Smooth muscle cell (in vitro differentiated cells): Measurements from ENCODE around the gene GRN. TPM values are rescaled to one million over a fixed set of nuclear protein-coding genes. Genes with fewer than 3 reads are reported as not detected.

Source experiments
- DNase-seq: peaks from one replicate; lab custom pipeline; 2025; ENCODE audit not compliant: unreplicated experiment; lab: John Stamatoyannopoulos, UW
- H2AFZ ChIP-seq: fragments of 200-600 bp; sonication (generic); 2 replicates; pipeline ENCODE4 v1.6.0; 2016; ENCODE audit warnings: antibody characterized with exemption, low read depth, mild to moderate bottlenecking
- H3F3A ChIP-seq: fragments of 200-600 bp; sonication (generic); 2 replicates; pipeline ENCODE4 v1.6.0; 2017; ENCODE audit warnings: antibody characterized with exemption, low read depth
- H3K27ac ChIP-seq: fragments of 200-600 bp; sonication (generic); 2 replicates; pipeline ENCODE4 v1.5.1; 2016; ENCODE audit warnings: low read depth, mild to moderate bottlenecking
- H3K27me3 ChIP-seq: fragments of 200-600 bp; sonication (generic); 2 replicates; pipeline ENCODE4 v1.6.1; 2016; ENCODE audit warnings: low read depth, mild to moderate bottlenecking
- H3K36me3 ChIP-seq: fragments of 200-600 bp; sonication (generic); 2 replicates; pipeline ENCODE4 v1.5.1; 2016; ENCODE audit warnings: low read depth
- H3K4me1 ChIP-seq: fragments of 200-600 bp; sonication (generic); 2 replicates; pipeline ENCODE4 v1.5.1; 2016; ENCODE audit warnings: low read depth
- H3K4me2 ChIP-seq: fragments of 200-600 bp; sonication (generic); 2 replicates; pipeline ENCODE4 v1.6.0; 2016; ENCODE audit warnings: mild to moderate bottlenecking
- H3K4me3 ChIP-seq: fragments of 200-600 bp; sonication (generic); 2 replicates; pipeline ENCODE4 v1.5.1; 2016; ENCODE audit warnings: mild to moderate bottlenecking
- H3K79me2 ChIP-seq: fragments of 200-600 bp; sonication (generic); 2 replicates; pipeline ENCODE4 v1.6.0; 2016; ENCODE audit warnings: low read depth, mild to moderate bottlenecking
- H3K9ac ChIP-seq: fragments of 200-600 bp; sonication (generic); 2 replicates; pipeline ENCODE4 v1.6.0; 2016; ENCODE audit warnings: low read depth
- H3K9me3 ChIP-seq: fragments of 200-600 bp; sonication (generic); replicated peaks from 2 replicates; pipeline ENCODE4 v1.5.1; 2016; ENCODE audit warnings: low read depth
- H4K20me1 ChIP-seq: fragments of 200-600 bp; sonication (generic); 2 replicates; pipeline ENCODE4 v1.6.0; 2016; ENCODE audit warnings: low read depth
- CTCF ChIP-seq: fragments of 200-600 bp; sonication (generic); IDR thresholded peaks from 2 replicates; pipeline ENCODE4 v1.5.1; 2017; ENCODE audit warnings: borderline replicate concordance, mild to moderate bottlenecking, antibody characterized with exemption; ENCODE audit not compliant: insufficient read depth, poor library complexity, severe bottlenecking
- WGBS: methylation state at CpG from one replicate; pipeline ENCODE4 v1.1.7; 2016; ENCODE audit warnings: low lambda C conversion rate; 5-methylcytosine and 5-hydroxymethylcytosine counted together
- polyA plus RNA-seq: library from polyadenylated mRNA; unstranded; fragments of >200 nt; fragmentation: Nextera tagmentation; extraction: Ambion mirVana; gene quantifications from 2 replicates; pipeline ENCODE4 v1.2.1, GENCODE V29; 2016
- total RNA-seq: library from RNA; depleted of rRNA; stranded (reverse); fragments of >200 nt; gene quantifications from 2 replicates; pipeline ENCODE4 v1.2.3, GENCODE V29; 2014

The GRN gene
- total and polyA plus RNA-seq, 2 experiments from 2014 or later: 125 to 338 TPM

GRCh38 chr17:44385287-44386181 lies 40.4 kb downstream of the GRN start:
- Histone ChIP-seq H3K4me2 (peak overlapping the region; percentile 98), H3K27ac (no peak overlapping the region), H3K4me1 (no peaks in the 10 kb centered on the region), H3K79me2 (no peaks in the 10 kb centered on the region), H3K9ac (peak overlapping the region; percentile 77), H3K36me3 (no peaks in the 10 kb centered on the region), H2AFZ (peak overlapping the region; percentile 80), H3F3A (no peaks in the 10 kb centered on the region), H4K20me1 (no peaks in the 10 kb centered on the region), H3K27me3 (peaks cover 13% of the 10 kb centered on the region), H3K9me3 (no peaks in the 10 kb centered on the region), H3K4me3 (peak overlapping the region; percentile 71)
- TF ChIP-seq CTCF: no peak
- DNase-seq: peak; percentile 87
- 6% methylated on average over 64 of the region's 68 CpGs for WGBS

- no peaks in the 10 kb centered on the region for H3F3A ChIP-seq
- no peak for TF ChIP-seq CTCF
- H3K9ac ChIP-seq: no peak overlapping the region
- H3K79me2 ChIP-seq: no peaks in the 10 kb centered on the region
- no peaks in the 10 kb centered on the region for H3K36me3 ChIP-seq
- H4K20me1 ChIP-seq: no peaks in the 10 kb centered on the region
- 43% methylated on average over 10 of the region's 10 CpGs for WGBS
- no peak for DNase-seq
- H3K4me2 ChIP-seq: peak overlapping the region; percentile 98
- H2AFZ ChIP-seq: no peak overlapping the region
- peaks cover 13% of the 10 kb centered on the region for H3K27me3 ChIP-seq
- H3K4me1 ChIP-seq: no peaks in the 10 kb centered on the region
- H3K4me3 ChIP-seq: peak overlapping the region; percentile 71
- H3K9me3 ChIP-seq: no peaks in the 10 kb centered on the region
- no peak overlapping the region for H3K27ac ChIP-seq
Observed at GRCh38 chr17:44386182-44386525, 41.1 kb downstream of the GRN start.

GRCh38 chr17:44387804-44388203 lies 42.7 kb downstream of the GRN start:
- Histone ChIP-seq H3K4me3 (no peak overlapping the region), H3K9ac (no peak overlapping the region), H3K27ac (no peak overlapping the region), H2AFZ (no peak overlapping the region), H4K20me1 (no peaks in the 10 kb centered on the region), H3K27me3 (peaks cover 13% of the 10 kb centered on the region), H3K4me1 (no peaks in the 10 kb centered on the region), H3F3A (no peaks in the 10 kb centered on the region), H3K9me3 (no peaks in the 10 kb centered on the region), H3K36me3 (no peaks in the 10 kb centered on the region), H3K79me2 (no peaks in the 10 kb centered on the region), H3K4me2 (no peak overlapping the region)
- WGBS: 100% methylated on average over 1 of the region's 2 CpGs
- no peak for DNase-seq
- TF ChIP-seq CTCF: no peak

- no peaks in the 10 kb centered on the region for H3K36me3 ChIP-seq
- no peaks in the 10 kb centered on the region for H3F3A ChIP-seq
- no peaks in the 10 kb centered on the region for H3K4me1 ChIP-seq
- H3K79me2 ChIP-seq: no peaks in the 10 kb centered on the region
- no peak within 1 kb of the TSS for H3K4me2 ChIP-seq
- H3K9ac ChIP-seq: no peak within 1 kb of the TSS
- H3K4me3 ChIP-seq: no peak within 1 kb of the TSS
- DNase-seq: no peak
- no peak within 1 kb of the TSS for H2AFZ ChIP-seq
- H3K9me3 ChIP-seq: no peaks in the 10 kb centered on the region
- no peak for TF ChIP-seq CTCF
- WGBS: 71% methylated on average over 1 of the region's 1 CpG
- no peaks in the 10 kb centered on the region for H4K20me1 ChIP-seq
- no peak within 1 kb of the TSS for H3K27ac ChIP-seq
- peaks cover 7% of the 10 kb centered on the region for H3K27me3 ChIP-seq
Observed at GRCh38 chr17:44389281-44389680, 44.2 kb downstream of the GRN start, which contains the start of gene ITGA2B. Gene ITGA2B (minus strand): TSS chr17:44389649. CDS start chr17:44389473, 176 bp downstream.
